HPDE6-E6E7 (cell line): ENCODE measurements around the gene P2RX6.
"Not testable (repeated sequence)": the region's sequence is repeated elsewhere in the genome, so short reads cannot be mapped to it uniquely, and the experiment has no call there.

Experiments used
- DNase-seq: peaks from one replicate; pipeline ENCODE4 v3.0.0; 2011; ENCODE audit warnings: missing footprints; ENCODE audit errors: extremely low spot score

The P2RX6 gene

DNA sequence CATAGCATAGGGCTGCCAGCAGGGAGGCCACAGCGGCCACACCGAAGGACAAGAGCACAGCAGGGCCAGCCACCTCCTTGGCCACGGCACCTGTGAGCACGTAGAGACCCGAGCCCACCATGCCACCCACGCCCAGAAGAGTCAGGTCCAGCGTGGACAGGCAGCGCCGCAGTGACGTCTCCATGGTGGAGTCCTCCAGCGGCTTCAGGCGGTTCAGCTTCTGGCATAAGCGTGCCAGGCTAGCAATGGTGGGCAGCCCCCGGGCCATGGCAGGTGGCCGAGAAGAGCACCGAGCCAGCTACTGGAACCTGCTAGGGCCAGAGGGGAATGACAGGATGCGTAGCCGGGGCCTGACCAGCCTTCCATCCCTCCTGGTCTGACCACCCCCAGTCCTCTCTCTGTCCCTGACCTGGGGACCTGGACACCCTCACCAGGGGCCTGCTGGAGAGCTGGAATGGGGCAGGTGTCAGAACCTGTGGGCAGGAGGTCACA, 16.6 kb downstream of the P2RX6 start:
- DNase-seq: no peak

DNA sequence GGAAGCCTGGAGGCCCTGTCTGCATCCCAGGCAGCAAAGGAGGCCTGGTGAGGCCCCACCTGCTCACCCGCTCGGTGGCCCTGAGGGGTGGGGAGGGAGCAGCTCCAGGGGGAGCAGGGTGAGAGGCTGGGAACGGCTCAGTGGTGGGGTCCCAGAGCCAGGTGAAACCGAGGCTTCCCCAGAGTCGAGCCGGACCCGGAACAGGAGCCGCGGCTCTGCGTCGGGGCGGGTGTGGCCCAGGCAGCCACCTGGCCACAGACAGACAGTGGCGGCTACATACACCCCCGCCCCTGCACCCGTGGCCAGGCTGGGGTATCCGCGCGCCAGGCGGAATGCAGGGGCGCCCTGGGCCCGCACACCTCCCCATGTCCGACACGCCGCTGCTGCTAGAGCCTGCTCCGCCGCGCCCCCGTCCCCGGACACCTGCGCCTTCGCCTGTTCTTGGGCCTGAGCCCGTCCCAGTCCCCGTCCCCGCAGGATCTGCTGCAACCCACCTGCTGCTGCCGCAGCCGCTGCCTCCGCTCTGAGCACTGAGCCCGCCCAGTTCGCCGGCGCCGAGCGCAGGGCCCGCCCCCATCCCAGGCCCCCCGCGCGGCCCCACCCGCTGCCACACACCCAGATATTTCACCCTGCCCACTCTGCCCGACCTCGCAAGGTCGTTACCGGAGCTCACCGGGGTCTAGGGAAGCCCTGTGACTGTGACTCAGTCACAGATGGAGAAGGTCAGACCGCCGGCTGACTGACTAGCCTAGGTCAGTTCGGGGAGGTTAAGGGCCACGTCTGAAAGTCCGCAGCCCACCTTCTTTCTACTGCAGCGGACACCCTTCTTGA, 17.3 kb downstream of the P2RX6 start, which contains the start of gene SLC7A4:
Gene SLC7A4 (minus strand): TSS at position 525 of the 831 bp plus-strand sequence. CDS start 749 bp downstream, outside the sequence.
- DNase-seq: no peak

DNA sequence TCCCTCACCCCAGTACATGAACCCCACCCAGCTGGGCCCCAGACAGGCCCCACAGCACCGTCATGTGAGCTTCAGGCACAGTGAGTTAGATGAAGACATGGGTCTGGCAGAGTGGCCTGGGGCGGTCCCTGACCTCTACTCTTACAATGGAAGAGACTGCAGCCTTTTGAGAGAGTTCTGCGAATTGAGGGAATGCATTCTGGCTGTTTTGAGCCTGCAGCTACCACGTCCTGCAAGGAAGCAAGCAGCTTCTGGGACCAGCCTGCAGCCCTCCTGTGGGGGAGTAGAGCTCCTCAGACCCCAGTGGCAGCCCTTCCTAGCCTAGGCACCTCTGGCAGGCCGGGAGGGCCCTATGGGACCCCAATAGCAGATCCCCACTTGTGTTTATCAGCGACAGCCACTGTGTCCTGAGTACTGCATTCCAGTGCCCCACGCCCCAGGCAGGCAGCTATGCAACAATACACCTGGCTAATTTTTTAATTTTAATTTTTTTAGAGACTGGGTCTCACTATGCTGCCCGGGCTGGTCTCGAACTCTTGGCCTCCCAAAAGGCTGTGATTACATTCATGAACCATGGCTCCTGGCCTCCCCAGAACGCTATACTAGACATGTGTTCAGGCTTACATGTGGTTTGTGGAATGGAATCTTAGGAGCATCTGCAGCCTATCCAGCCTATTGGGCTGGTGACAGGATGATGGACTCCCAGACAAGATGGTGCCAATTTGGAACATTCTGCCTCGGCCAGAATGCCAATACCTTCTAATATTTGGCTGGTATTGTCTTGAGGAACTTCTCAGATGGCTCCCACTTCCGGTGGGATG, 18.1 kb downstream of the P2RX6 start:
- DNase-seq: no peak

- DNase-seq: no peak
Measured at GRCh38 chr22:21033895-21034294, 18.9 kb downstream of the P2RX6 start.

- DNase-seq: no peak
Measured at GRCh38 chr22:21034989-21035388, 20.0 kb downstream of the P2RX6 start.

GRCh38 chr22:21038405-21038804, 23.4 kb downstream of the P2RX6 start:
- DNase-seq: no peak

DNA sequence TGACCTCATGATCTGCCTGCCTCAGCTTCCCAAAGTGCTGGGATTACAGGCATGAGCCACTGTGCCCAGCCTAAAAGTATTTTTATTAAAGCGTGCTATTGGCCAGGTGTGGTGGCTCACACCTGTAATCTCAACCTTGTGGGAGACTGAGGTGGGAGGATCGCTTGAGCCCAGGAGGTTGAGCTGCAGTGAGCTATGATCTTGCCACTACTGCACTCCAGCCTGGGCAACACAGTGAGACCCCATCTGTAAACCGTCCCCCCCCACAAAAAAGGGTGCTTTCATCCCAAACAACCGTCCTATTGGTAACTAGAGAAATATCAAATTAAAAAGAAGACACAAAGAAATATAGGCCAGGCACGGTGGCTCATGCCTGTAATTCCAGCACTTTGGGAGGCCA, 24.2 kb downstream of the P2RX6 start:
- not testable (repeated sequence) for DNase-seq

DNA sequence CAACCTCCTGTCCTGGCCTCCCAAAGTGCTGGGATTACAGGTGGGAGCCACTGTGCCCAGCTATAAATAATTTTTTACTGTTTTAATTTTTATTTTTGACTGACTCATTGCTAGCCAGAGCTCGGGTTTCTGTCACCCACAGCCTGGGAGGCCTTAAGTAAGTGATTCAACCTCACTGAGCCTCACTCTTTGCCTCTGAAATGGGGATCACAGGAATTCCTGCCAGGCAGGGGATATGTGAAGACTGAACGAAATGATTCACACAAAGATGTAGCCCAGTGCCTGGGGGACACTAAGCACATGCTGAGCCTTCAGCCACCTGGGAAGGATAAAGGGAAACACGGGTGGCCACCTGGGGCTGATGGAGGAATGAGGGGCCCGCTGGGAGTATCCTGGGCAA, 27.0 kb downstream of the P2RX6 start:
- DNase-seq: no peak

- DNase-seq: no peak
Measured at GRCh38 chr22:21042978-21043859, 28.3 kb downstream of the P2RX6 start.

- DNase-seq: no peak
Measured at GRCh38 chr22:21043860-21044535, 29.0 kb downstream of the P2RX6 start.

GRCh38 chr22:21044931-21045584, 30.1 kb downstream of the P2RX6 start:
- DNase-seq: no peak

GRCh38 chr22:21045585-21046294, 30.8 kb downstream of the P2RX6 start, which contains the start of gene LRRC74B:
Gene LRRC74B (plus strand): TSS chr22:21045946. CDS start chr22:21045987, 41 bp downstream.
- DNase-seq: peak; percentile 91

DNA sequence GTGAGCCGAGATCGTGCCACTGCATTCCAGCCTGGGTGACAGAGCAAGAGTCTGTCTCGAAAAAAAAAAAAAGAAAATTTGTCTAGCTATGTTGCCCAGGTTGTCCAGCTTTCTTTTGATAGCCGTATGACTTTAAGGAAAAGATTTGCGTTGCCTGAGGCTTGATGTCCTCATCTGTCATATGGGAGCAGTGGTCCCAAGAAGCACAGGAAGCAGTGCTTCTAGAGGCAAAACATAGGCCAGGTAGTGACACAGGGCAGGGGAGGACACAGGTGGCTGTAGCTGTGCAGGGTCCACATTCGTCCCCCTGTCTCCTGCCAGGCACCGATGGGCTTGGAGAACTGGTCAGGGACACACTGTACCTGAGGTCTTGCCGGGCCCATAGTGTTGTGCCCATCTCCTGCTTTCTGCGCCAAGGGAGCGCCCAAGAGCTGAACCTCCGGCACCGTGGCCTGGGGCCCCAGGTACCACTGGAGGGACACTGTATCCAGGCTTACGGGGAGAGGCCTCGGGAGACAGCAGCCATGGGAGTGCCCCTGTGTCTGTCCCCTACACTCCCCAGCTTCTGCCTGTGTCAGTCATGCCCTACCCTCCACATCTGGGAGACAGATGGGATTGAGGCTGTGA, 32.2 kb downstream of the P2RX6 start:
- DNase-seq: no peak

GRCh38 chr22:21047730-21048129, 32.8 kb downstream of the P2RX6 start:
- no peak for DNase-seq

GRCh38 chr22:21048448-21048847, 33.5 kb downstream of the P2RX6 start:
- not testable (repeated sequence) for DNase-seq

- DNase-seq: not testable (repeated sequence)
Measured at GRCh38 chr22:21048965-21049364, 34.0 kb downstream of the P2RX6 start.

DNA sequence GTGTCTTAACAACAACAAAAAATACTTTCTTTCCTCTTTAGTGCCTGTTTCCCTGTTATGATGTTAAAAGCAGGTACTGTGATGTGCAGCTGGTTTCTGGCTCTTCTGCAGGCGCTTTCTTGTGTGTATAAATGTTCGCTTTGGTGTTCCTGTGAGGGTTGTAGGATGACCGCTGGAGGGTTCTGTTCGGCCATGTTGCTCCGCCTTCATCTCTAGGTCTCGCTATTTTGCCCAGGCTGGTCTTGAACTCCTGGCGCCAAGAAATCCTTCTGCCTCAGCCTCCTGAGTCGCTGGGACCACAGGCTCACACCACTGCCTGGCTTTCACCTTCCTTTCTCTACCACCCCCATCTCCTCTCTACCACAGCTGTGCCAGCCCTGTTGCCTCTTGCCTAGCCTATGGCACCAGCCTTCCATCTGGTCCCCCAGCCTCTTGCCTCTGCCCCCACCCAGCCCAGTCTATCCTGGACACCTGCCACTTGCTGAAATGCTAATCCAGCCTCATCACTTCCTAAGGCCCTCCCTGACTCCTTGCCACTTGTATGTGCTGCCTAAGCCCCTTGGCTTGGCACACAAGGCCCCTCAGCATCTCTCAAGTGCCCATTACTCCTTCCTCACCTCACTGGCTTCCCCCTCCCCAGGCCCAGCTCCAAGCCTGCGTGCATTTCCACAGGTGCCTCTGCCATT, 36.3 kb downstream of the P2RX6 start:
- no peak for DNase-seq

DNA sequence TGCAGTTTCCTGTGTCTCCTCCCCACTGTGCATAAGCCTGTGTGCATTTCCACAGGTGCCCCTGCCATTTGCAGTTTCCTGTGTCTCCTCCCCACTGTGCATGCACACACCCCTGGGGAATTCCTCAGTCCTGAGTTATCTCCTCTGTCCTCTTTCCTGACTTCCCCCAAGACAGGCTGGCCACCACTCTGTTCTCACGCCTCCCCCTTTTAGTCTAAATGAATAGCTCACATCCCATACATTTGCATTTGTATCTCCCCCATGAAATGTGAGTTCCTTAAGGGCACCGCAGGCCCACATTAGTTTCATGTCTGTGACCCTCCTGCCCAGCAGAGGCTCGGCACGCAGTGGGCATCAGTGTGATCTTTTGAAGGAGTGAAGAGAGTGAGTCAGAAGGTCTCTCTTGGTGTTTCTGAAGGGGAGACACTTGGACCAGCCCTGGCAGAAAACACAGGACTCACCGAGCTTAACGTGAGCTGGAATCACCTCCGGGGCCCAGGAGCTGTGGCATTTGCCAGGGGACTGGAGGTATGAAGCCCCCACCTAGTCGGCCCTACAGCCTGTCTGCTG, 37.0 kb downstream of the P2RX6 start:
- no peak for DNase-seq
